Gastroesophageal sphincter (tissue), 3 donors: ENCODE measurements around the gene LPCAT1.

Experiments
- POLR2A ChIP-seq, 2 donors: fragments of 450-650 bp; IDR thresholded peaks; one replicate each; pipeline ENCODE4 v1.6.1; 2017; ENCODE audit warnings: antibody characterized with exemption in 2 of 2, mild to moderate bottlenecking in 2 of 2, moderate library complexity in 1 of 2
- POLR2AphosphoS5 ChIP-seq: sonication (generic); formaldehyde crosslinking; IDR thresholded peaks from one replicate; pipeline ENCODE4 v1.6.1; 2017; ENCODE audit warnings: antibody characterized with exemption
- TF ChIP-seq, protein P1 (sequence below), 4 experiments: fragments of 200-600 bp in 2 of 4; fragments of 450-650 bp in 2 of 4; sonication (generic) in 1 of 4; IDR thresholded peaks; one replicate each; pipeline ENCODE4 v1.5.1; 2017 to 2019; ENCODE audit warnings: antibody characterized with exemption in 4 of 4, mild to moderate bottlenecking in 2 of 4, moderate library complexity in 2 of 4

GRCh38 chr5:1526681-1527131 is 2.9 kb upstream of the LPCAT1 start:
- no peak for TF ChIP-seq POLR2A (IDR thresholded peaks at IDR 0.05)
- TF ChIP-seq, protein P1, sequence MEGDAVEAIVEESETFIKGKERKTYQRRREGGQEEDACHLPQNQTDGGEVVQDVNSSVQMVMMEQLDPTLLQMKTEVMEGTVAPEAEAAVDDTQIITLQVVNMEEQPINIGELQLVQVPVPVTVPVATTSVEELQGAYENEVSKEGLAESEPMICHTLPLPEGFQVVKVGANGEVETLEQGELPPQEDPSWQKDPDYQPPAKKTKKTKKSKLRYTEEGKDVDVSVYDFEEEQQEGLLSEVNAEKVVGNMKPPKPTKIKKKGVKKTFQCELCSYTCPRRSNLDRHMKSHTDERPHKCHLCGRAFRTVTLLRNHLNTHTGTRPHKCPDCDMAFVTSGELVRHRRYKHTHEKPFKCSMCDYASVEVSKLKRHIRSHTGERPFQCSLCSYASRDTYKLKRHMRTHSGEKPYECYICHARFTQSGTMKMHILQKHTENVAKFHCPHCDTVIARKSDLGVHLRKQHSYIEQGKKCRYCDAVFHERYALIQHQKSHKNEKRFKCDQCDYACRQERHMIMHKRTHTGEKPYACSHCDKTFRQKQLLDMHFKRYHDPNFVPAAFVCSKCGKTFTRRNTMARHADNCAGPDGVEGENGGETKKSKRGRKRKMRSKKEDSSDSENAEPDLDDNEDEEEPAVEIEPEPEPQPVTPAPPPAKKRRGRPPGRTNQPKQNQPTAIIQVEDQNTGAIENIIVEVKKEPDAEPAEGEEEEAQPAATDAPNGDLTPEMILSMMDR (IDR thresholded peaks at IDR 0.05) = no peak
- no peak for TF ChIP-seq POLR2AphosphoS5
